Measurements from ENCODE around the gene KPNA4. TPM values are rescaled to one million over a fixed set of nuclear protein-coding genes. Genes with fewer than 3 reads are reported as not detected.
"Not testable (repeated sequence)": the region's sequence is repeated elsewhere in the genome, so short reads cannot be mapped to it uniquely, and the experiment has no call there.

The KPNA4 gene
- total and polyA plus RNA-seq, 2 donors (not counting 1 experiment from before 2014, with no cell fraction given): 33.0 to 38.8 TPM

GRCh38 chr3:160531311-160531710 is 34.1 kb downstream of the KPNA4 start:
- Histone ChIP-seq H3K4me3 (replicated peaks in 1 of 4; ENCODE audit: control extremely low read depth in 1 of 4, insufficient read depth in 1 of 4, low read depth in 3 of 4, low read length in 4 of 4) (no peak overlapping the region), H3K27me3 (ENCODE audit: control insufficient read depth, insufficient read depth, low read length) (no peaks in the 10 kb centered on the region), H3K27ac (ENCODE audit: insufficient read depth, low read length) (no peak overlapping the region), H3K36me3 (ENCODE audit: control insufficient read depth, insufficient read depth, low read length) (peaks cover 2% of the 10 kb centered on the region), H3K4me2 (ENCODE audit: extremely low read depth, insufficient read depth, low read length) (no peak overlapping the region), H3K9me3 (ENCODE audit: control insufficient read depth, insufficient read depth, low read depth, low read length) (no peaks in the 10 kb centered on the region), H2AFZ (ENCODE audit: low read length) (no peak overlapping the region), H3K9ac (ENCODE audit: insufficient read depth, low read length) (no peak overlapping the region), H4K20me1 (ENCODE audit: control insufficient read depth, extremely low read depth, insufficient read depth, low read length) (no peaks in the 10 kb centered on the region), H3K4me1 (ENCODE audit: control insufficient read depth, extremely low read depth, insufficient read depth, low read length) (no peaks in the 10 kb centered on the region), H3K79me2 (ENCODE audit: control insufficient read depth, insufficient read depth, low read length) (no peaks in the 10 kb centered on the region)
- TF ChIP-seq EZH2 (IDR thresholded peaks at IDR 0.05; ENCODE audit: low read length, missing control alignments) (no peak), CTCF (conservative IDR thresholded peaks at IDR 0.05 in 1 of 2, IDR thresholded peaks at IDR 0.05 in 1 of 2; ENCODE audit: low read depth in 1 of 2, low read length in 2 of 2) (no peak)
- no peak for DNase-seq (ENCODE audit: low read depth in 2 of 2)

GRCh38 chr3:160516391-160516790 is 49.0 kb downstream of the KPNA4 start:
- H3K9ac ChIP-seq (ENCODE audit: insufficient read depth, low read length); H2AFZ ChIP-seq (ENCODE audit: low read length); H3K9me3 ChIP-seq (ENCODE audit: control insufficient read depth, insufficient read depth, low read depth, low read length); H3K4me1 ChIP-seq (ENCODE audit: control insufficient read depth, extremely low read depth, insufficient read depth, low read length); H4K20me1 ChIP-seq (ENCODE audit: control insufficient read depth, extremely low read depth, insufficient read depth, low read length); DNase-seq (ENCODE audit: low read depth in 2 of 2); H3K27ac ChIP-seq (ENCODE audit: insufficient read depth, low read length); H3K4me2 ChIP-seq (ENCODE audit: extremely low read depth, insufficient read depth, low read length); H3K36me3 ChIP-seq (ENCODE audit: control insufficient read depth, insufficient read depth, low read length); H3K79me2 ChIP-seq (ENCODE audit: control insufficient read depth, insufficient read depth, low read length); H3K4me3 ChIP-seq (replicated peaks in 1 of 4; ENCODE audit: control extremely low read depth in 1 of 4, insufficient read depth in 1 of 4, low read depth in 3 of 4, low read length in 4 of 4); H3K27me3 ChIP-seq (ENCODE audit: control insufficient read depth, insufficient read depth, low read length): not testable (repeated sequence)

- TF ChIP-seq CTCF (conservative IDR thresholded peaks at IDR 0.05 in 1 of 2, IDR thresholded peaks at IDR 0.05 in 1 of 2; ENCODE audit: low read depth in 1 of 2, low read length in 2 of 2) (no peak), EZH2 (IDR thresholded peaks at IDR 0.05; ENCODE audit: low read length, missing control alignments) (no peak)
- no peaks in the 10 kb centered on the region for H3K79me2 ChIP-seq (ENCODE audit: control insufficient read depth, insufficient read depth, low read length)
- H3K27ac ChIP-seq (ENCODE audit: insufficient read depth, low read length): no peak overlapping the region
- H3K9me3 ChIP-seq (ENCODE audit: control insufficient read depth, insufficient read depth, low read depth, low read length): no peaks in the 10 kb centered on the region
- H3K4me3 ChIP-seq (replicated peaks in 1 of 4; ENCODE audit: control extremely low read depth in 1 of 4, insufficient read depth in 1 of 4, low read depth in 3 of 4, low read length in 4 of 4): no peak overlapping the region
- no peak overlapping the region for H2AFZ ChIP-seq (ENCODE audit: low read length)
- DNase-seq (ENCODE audit: low read depth in 2 of 2): no peak
- H3K27me3 ChIP-seq (ENCODE audit: control insufficient read depth, insufficient read depth, low read length): no peaks in the 10 kb centered on the region
- H3K4me2 ChIP-seq (ENCODE audit: extremely low read depth, insufficient read depth, low read length): no peak overlapping the region
- no peak overlapping the region for H3K9ac ChIP-seq (ENCODE audit: insufficient read depth, low read length)
- peaks cover 3% of the 10 kb centered on the region for H3K36me3 ChIP-seq (ENCODE audit: control insufficient read depth, insufficient read depth, low read length)
- no peaks in the 10 kb centered on the region for H3K4me1 ChIP-seq (ENCODE audit: control insufficient read depth, extremely low read depth, insufficient read depth, low read length)
- no peaks in the 10 kb centered on the region for H4K20me1 ChIP-seq (ENCODE audit: control insufficient read depth, extremely low read depth, insufficient read depth, low read length)
These were observed 64.0 kb downstream of the KPNA4 start for GRCh38 chr3:160501325-160501724.

All from fibroblast of lung (primary cell).